ENCODE measurements around the gene ESPNL.

The ESPNL gene

GRCh38 chr2:238174701-238175100 is 74.6 kb downstream of the ESPNL start:
- Histone ChIP-seq H3K27me3 (replicated peaks) (no peaks in the 10 kb centered on the region), H3K4me3 (ENCODE audit: low read depth, low read length) (no peak overlapping the region), H3K27ac (no peak overlapping the region), H3K36me3 (replicated peaks) (peaks cover 51% of the 10 kb centered on the region)
- no peak for TF ChIP-seq CTCF (IDR thresholded peaks at IDR 0.05; ENCODE audit: low read depth, low read length, missing control alignments)
- in situ Hi-C loops (cut with HindIII; ENCODE audit: low pct_ligation_motif_present, low sequenced_read_pairs) = no loop called here
- no peak for DNase-seq

- no peak overlapping the region for H3K4me3 ChIP-seq (ENCODE audit: low read depth, low read length)
- in situ Hi-C loops (cut with HindIII; ENCODE audit: low pct_ligation_motif_present, low sequenced_read_pairs) = no loop called here
- no peaks in the 10 kb centered on the region for H3K27me3 ChIP-seq (replicated peaks)
- H3K36me3 ChIP-seq (replicated peaks) = peaks cover 63% of the 10 kb centered on the region
- DNase-seq = no peak
- H3K27ac ChIP-seq = no peak overlapping the region
- TF ChIP-seq CTCF (IDR thresholded peaks at IDR 0.05; ENCODE audit: low read depth, low read length, missing control alignments) = no peak
Measured at GRCh38 chr2:238176613-238177012, 76.5 kb downstream of the ESPNL start.

GRCh38 chr2:238180554-238180953 is 80.4 kb downstream of the ESPNL start:
- H3K27ac ChIP-seq = no peak overlapping the region
- no peaks in the 10 kb centered on the region for H3K27me3 ChIP-seq (replicated peaks)
- peaks cover 73% of the 10 kb centered on the region for H3K36me3 ChIP-seq (replicated peaks)
- in situ Hi-C loops (cut with HindIII; ENCODE audit: low pct_ligation_motif_present, low sequenced_read_pairs) = no loop called here
- no peak for DNase-seq
- no peak for TF ChIP-seq CTCF (IDR thresholded peaks at IDR 0.05; ENCODE audit: low read depth, low read length, missing control alignments)
- H3K4me3 ChIP-seq (ENCODE audit: low read depth, low read length) = no peak overlapping the region

- no peak for TF ChIP-seq CTCF (IDR thresholded peaks at IDR 0.05; ENCODE audit: low read depth, low read length, missing control alignments)
- Histone ChIP-seq H3K4me3 (ENCODE audit: low read depth, low read length) (no peak overlapping the region), H3K27me3 (replicated peaks) (no peaks in the 10 kb centered on the region), H3K36me3 (replicated peaks) (peaks cover 75% of the 10 kb centered on the region), H3K27ac (no peak overlapping the region)
- DNase-seq = no peak
- in situ Hi-C loops (cut with HindIII; ENCODE audit: low pct_ligation_motif_present, low sequenced_read_pairs) = no loop called here
Measured at GRCh38 chr2:238182362-238182761, 82.2 kb downstream of the ESPNL start.

Data from brain microvascular endothelial cell (primary cell).